HL-60/S4 treated with phorbol 12-myristate 13-acetate at 8.2 ng/mL for 4 days and 3 days (cell line): Measurements from ENCODE around the gene CFB.
"Not testable (repeated sequence)": the region's sequence is repeated elsewhere in the genome, so short reads cannot be mapped to it uniquely, and the experiment has no call there.

ENCODE experiments used
- in situ Hi-C: fragments of 300-500 bp; cut with MboI; formaldehyde crosslinking; loops from 2 replicates; pipeline ENCODE4 v1.15.0; 2022; ENCODE audit warnings: low sequenced_read_pairs

The CFB gene

DNA sequence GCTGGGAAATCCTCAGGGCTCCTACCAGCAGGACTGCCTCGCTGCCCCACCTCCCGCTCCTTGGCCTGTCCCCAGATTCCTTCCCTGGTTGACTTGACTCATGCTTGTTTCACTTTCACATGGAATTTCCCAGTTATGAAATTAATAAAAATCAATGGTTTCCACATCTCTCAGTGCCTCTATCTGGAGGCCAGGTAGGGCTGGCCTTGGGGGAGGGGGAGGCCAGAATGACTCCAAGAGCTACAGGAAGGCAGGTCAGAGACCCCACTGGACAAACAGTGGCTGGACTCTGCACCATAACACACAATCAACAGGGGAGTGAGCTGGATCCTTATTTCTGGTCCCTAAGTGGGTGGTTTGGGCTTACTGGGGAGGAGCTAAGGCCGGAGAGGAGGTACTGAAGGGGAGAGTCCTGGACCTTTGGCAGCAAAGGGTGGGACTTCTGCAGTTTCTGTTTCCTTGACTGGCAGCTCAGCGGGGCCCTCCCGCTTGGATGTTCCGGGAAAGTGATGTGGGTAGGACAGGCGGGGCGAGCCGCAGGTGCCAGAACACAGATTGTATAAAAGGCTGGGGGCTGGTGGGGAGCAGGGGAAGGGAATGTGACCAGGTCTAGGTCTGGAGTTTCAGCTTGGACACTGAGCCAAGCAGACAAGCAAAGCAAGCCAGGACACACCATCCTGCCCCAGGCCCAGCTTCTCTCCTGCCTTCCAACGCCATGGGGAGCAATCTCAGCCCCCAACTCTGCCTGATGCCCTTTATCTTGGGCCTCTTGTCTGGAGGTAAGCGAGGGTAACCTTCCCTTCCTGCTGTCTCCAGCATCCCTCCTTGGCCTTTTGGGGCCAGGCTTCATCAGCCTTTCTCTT is at the start of gene CFB:
TSS of gene CFB (plus strand) at position 589 of the 863 bp plus-strand sequence. CDS start at position 716, 127 bp downstream.
- in situ Hi-C loops, result no loop called here

DNA sequence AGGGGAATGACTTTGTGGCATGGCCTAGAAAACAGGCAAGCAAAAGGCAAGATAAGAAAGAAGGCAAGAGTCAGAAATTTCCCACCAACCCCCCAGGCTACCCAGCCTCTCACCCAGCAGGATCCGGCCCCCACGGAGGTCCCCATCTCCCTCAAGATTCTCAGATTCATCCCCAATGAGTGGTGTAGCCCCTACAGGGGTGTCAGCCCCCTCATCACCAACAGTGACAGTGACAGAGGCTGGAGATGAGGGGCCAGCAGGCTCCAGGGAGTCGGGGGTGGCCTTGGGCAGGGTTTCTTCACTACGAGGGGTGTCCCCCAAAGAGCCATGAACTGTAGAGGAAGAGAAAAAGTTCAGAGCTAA is 49.4 kb upstream of the CFB start:
- in situ Hi-C loops, result no loop called here

DNA sequence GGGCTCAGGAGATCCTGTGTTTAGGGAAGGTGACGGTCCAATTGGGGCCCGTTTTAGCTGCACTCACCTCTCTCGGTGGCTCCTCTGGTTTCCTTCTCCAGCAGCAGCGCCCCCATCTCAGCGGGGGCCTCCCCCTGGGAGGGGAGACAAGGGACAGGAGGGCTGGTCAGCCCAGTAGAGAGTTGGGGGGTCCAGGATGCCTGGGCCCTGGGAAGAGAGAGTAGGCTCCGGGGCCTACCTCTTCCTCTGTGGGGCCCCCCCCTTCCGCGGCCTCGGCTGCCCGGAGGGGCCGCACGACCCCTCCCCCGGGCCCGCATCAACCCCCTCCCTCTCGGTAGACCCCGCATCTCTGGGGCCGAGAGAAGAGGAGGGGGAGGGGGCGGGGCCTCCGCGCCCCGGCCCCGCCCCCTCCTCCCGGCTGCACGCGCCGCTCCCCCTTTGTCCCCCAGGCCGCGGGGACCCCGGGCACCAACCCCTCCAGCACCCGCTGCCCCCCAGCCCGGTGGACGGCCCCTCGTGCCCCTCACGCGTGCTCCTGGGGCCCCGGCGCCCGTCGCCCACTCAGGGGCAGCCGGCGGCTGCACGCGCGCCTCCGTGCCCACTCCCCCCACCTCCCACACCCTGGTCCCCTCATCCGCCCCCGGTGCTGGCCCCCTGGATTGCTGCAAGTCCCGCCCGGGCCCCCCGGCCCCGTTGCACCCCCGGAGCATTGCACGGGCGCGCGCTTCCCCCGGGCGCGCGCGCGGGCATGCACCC is 48.9 kb upstream of the CFB start:
- in situ Hi-C loops, result no loop called here

DNA sequence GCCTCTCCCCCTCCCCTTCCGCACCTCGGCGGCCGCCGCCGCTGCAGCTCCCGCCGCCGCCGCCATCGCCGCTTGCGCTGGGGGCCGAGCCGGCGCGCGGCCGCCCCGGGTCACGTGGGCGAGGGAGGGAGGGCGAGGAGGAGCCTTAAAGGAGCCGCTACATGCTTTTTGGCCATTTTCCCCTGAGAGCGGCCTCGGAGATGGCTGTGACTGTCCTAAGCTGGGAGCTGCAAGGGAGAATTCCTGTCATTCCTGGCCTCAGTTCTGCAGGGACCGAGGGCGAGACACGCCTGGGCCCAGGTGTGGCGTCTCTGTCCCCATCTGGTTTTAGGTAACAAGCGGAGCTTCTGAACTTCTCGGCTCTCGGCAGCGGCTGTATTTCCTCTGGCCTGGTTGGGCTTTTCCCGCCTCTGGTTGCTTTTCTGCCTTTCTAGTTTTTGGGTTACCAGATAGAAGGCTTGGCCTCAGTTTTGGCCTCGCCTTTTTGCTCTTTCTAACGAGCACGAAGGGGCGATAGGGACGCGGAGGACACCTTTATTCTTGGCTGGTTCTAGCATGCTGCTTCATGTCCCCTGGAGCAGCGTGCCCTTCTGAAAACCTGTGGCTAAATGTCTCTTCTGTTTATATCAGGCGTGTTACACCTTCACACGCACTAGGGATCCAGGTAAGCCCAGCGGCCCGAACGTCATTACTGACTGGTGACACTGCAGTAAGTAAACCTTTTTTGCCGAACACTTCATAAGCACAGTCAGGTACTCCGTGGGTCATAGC is 48.1 kb upstream of the CFB start, which contains the start of gene EHMT2:
TSS of gene EHMT2 (minus strand) at position 87 of the 771 bp plus-strand sequence. CDS start at position 66, 21 bp downstream.
- in situ Hi-C loops, result no loop called here

DNA sequence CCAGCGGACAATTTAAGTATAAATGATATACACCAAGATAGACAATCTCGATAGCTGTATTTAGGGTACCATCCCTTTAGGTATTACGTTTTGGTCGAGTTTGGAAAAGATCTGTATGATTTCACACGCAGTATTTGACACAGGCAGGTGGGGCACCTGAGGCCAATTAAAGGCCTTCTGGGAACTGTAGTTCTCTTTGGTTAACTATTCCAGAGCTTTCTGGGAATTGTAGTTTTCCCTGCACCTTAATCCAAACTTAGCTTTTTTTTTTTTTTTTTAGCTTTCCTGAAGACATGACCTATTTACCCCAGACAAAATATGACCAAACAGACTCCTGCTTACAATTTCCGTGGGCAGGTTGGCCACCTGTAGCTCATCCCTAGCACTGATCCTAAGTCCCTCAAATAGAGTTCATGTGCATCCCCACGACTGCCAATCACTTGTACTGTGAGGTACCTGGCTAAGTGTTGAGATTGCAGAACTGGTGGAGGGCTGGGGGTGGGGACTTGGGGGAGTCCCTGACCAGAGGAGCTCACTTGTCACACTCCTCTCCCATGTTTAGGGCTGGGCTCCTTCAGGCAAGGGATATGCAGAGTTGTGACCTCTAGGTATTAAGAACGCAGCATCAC is 47.4 kb upstream of the CFB start:
- in situ Hi-C loops, result no loop called here

DNA sequence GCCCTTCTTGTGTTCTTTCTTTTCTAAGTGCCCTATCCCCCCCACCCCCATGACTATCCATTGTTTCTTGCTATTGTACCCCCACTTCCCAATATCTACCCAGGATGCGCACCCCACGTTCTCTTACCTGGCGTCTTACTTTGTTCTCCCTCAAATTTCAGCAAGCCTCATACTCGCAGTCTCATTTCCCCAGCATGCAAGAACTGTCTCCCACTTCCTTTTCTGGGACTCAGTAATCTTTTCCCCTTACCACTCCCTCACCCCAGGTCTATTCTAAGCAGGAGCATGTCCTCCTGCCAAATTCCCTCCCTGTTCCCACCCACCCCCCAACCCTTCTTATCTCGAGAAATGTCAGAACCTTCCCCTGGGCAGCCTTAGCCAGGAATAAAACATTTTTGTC is 46.7 kb upstream of the CFB start:
- in situ Hi-C loops, result no loop called here

DNA sequence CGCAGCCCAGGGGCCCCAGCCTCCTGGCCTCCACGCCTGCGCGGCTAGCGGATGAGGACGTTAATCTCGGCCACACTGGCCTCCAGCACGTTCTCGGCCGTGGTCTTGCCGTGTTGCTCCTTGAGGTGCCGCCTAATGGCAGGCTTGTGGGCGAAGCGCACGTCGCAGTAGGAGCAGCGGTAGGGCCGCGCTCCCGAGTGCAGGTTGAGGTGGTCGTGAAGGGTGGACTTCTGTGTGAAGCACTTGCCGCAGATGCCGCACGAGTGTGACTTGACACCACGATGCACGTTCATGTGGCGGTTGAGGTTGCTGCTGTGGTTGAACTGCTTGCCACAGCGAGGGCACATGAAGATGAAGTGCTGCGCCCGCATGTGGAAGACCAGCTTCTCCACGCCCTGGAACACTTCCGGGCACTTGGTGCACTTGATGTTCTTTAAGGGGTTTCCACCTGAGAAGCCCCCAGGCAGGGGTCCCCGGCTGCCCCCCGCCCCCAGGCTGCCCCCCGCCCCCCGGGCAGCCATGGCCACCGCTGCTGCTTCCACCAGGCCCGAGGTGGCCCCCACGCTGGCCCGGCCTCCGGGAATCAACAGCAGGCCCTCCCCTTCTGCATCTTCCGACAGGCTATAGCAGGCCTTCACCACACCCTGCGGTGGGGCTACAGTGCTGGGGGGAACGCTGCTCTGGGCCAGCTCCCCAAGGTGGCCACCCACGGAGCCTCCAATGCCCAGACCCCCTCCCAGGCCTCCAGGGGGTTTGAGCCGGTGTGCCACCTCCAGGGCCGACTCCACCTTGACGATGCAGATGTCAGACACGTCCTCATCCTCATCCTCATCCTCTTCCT is 45.8 kb upstream of the CFB start:
- in situ Hi-C loops, result no loop called here

DNA sequence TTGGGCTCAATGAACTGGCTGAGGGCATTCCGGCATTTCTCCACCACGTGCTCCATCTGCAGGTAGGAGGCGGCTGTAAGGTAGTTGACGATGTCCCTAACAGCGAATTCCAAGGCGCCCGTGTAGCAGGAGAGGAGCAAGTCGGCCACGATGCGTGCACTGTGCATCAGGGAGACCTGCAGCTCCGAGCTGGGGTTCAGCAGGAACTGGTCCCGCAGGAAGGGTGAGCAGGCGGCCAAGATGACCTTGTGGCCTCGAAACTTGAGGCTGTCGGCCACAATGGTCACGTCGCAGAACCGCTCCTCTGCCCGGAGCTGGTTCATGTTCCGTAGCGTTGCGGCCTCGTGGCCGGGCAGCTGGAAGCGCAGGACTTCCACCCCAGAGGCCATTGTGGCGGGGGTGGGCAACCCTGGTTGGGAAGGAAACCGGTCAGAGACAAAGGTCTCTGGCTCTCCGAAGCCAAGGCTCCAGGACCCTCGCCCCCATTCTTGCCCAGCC is 44.9 kb upstream of the CFB start:
- in situ Hi-C loops, result no loop called here

DNA sequence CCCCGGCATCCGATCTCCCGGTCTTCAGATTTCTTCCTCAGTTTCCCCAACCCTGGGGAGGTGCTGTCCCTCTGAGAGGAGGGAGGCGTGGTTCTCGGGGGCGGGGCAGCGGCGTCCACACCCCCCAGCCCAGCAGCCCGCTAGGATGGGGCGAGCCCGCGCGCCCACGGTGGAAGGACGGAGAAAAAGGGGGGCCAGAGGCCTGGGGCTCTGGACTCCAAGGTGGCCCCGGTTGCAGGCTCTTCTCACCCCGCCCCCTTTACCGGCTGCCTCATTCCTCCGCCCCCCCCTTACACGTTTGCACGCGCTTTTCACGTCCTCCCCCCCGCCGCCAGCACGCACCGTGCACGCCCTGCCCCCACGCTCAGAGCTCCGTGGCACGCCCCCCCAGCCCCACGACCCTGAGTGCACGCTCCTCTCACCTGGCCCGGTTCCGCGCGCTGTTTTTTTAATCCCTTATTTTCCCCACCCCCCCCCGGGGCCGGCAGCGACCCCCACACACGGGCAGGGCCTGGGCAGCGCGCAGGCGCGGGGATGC is 44.4 kb upstream of the CFB start:
- in situ Hi-C loops, result no loop called here

DNA sequence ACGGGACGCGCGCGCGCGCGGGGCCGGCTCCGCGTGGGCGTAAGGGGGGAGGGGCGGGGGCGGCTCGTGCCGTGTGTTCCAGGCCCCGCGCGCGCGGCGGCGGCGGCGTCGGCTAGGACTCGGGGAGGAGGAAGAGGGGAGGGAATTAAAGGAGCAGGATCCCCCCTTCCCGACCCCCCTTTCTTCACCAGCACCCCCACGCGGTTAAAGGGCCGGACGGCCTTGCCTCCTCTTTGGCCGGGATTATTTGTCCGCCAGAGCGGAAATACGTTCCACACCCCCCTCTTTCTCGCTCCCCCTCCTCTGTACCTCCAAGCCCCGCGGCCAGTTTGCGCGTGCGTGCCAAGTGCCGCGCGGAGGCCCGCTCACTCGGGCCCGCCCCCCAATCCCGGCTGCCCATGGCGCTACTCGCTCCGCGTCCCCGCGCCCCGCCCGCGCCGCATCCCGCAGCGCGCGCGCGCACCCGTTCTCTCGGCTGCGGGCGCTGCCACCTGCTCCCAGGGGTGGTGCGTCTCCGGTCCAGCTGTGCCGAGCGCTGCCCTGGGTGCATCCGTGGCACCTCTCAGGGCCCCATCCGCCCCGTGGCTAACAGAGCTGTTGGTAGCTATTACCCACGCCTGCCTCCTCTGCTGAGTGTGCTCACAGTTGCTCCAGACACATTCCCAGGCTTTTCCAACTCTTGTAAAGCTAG is 43.8 kb upstream of the CFB start, which contains the start of gene ZBTB12:
TSS of gene ZBTB12 (minus strand) at position 134 of the 691 bp plus-strand sequence. CDS start 781 bp downstream, outside the sequence.
- in situ Hi-C loops, result no loop called here

DNA sequence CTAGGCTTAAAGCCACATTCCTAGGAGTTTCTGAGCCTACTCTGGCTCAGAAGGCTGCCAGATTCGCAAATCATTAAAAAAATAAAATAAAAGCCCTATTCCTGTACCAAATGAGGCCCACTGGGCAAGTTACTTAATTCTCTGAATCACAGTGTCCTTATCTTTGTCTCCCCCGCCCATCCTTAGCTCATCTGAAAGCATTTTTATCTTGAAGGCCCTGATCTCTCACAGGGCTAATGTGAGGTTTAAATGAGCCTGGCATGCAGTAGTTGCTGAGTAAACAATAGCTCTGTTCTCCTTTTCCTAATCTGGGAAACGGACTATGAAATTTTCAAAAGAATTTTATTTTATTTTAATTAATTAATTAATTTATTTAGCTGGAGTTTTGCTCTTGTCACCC is 41.9 kb upstream of the CFB start:
- in situ Hi-C loops, result no loop called here

DNA sequence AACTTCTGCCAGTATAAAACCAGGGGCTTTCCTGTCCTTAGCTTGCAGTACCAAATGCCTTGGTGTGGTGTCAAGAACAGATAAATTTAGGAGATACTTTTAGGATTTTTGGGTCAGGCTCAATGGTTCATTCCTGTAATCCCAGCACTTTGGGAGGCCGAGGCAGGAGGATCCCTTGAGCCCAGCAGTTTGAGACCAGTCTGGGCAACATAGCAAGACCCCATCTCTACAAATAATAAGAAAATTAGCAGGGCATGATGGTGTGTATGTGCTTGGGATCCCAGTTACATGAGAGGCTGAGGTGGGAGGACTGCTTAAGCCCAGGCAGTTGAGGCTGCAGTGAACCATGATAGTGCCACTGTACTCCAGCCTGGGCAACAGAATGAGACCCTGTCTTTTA is 40.9 kb upstream of the CFB start:
- in situ Hi-C loops, result no loop called here

DNA sequence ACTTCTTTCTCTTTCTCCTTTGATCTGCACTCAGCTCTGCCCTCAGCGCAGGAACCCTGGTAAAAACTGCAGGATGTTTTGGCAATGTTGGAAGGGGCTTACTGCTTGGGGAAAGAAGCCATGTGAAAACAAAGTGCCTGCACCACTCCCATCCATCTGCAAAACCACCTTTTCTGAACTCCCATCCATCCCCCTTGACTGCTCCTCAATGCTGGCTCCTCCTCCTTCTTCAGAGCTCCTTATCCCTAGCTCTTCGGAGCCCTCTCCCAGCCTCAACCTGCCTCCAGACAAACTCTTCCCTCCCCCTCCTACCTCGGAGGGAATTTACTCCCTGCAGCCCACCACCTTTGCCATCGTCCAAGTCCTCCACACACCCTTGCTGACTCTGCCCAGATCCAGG is 39.8 kb upstream of the CFB start:
- in situ Hi-C loops, result no loop called here

DNA sequence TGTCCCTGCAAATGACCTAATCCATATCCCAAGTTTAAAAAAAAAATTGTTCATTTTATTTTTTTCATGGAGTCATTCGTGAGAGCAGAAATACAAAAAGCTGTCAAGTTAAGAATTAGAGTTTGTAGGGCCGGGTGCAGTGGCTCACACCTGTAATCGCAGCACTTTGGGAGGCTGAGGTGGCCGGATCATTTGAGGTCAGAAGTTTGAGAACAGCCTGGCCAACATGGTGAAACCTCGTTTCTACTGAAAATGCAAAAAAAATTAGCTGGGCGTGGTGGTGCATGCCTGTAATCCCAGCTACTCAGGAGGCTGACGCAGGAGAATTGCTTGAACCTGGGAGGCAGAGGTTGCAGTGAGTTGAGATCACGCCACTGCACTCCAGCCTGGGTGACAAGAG is 39.2 kb upstream of the CFB start:
- in situ Hi-C loops, result not testable (repeated sequence)

DNA sequence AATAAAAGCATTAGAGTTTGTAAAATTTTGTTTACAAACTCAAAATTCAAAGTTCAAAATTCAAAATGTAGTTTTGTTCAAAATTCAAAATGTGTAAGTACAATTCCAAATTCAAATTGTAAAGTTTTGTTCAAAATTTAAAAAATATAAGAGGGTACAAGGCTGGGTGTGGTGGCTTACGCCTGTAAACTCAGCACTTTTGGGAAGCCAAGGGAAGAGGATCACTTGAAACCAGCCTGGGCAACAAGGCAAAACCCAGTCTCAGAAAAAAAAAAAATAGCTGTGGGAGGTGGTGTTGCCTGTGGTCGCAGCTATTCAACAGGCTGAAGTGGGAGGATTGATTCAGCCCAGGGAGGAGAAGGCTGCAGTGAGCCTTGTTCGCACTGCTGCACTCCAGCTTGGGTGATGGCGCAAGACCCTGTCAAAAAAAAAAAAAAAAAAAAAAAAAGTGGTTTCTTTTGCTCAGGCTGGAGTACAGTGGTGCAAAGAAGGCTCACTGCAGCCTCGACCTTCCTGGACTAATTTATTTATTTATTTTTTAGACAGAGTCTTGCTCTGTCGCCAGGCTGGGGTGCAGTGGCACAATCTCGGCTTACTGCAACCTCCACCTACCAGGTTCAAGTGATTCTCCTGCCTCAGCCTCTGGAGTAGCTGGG is 38.6 kb upstream of the CFB start:
- in situ Hi-C loops, result no loop called here

DNA sequence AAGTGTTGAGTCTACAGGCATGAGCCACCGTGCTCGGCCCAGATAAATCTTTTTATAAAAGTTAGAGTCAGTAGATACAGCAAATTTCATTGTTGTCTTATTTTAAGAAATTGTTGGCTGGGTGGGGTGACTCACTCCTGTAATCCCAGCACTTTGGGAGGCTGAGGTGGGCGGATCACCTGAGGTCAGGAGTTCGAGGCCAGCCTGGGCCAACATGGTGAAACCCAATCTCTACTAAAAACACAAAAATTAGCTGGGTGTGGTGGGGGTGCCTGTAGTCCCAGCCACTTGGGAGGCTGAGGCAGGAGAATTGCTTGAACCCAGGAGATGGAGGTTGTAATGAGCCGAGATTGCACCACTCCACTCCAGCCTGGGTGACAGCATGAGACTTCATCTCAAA is 37.6 kb upstream of the CFB start:
- in situ Hi-C loops, result not testable (repeated sequence)

DNA sequence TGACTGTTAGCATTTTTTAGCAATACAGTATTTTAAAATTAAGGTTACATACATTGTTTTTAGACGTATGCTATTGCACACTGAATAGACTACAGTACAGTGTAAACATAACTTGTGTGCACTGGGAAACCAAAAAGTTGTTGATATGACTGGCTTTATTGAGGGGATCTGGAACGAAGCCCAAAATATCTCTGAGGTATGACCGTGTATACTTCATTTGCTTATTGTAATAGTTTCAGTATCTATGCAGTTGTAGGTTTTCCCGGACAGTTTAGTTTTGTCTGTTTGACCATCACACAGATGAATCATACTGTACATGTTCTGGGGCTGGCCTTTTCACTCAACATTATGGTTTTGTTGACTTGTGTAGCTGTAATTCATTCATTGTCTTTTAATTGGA is 37.1 kb upstream of the CFB start:
- in situ Hi-C loops, result no loop called here

DNA sequence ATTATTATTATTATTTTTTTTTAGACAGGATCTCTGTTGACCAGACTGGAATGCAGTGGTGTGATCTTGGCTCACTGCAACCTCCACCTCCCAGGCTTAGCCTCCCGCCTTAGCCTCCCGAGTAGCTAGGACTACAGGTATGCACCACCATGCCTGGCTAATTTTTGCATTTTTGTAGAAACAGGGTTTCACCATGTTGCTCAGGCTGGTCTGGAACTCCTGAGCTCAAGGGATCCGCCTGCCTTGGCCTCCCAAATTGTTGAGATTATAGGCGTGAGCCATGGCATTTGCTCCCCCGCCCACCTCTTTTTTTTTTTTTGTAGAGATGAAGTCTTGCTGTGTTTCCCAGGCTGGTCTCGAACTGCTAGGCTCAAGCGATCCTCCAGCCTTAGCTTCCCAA is 36.6 kb upstream of the CFB start:
- in situ Hi-C loops, result not testable (repeated sequence)
